Kidney tubule cell (primary cell): ENCODE measurements around the gene UBC.
"Not testable (repeated sequence)": the region's sequence is repeated elsewhere in the genome, so short reads cannot be mapped to it uniquely, and the experiment has no call there.

Experiments
- DNase-seq: peaks from one replicate; pipeline ENCODE4 v3.0.0-alpha.2; 2018; ENCODE audit warnings: low spot score

Gene UBC

DNA sequence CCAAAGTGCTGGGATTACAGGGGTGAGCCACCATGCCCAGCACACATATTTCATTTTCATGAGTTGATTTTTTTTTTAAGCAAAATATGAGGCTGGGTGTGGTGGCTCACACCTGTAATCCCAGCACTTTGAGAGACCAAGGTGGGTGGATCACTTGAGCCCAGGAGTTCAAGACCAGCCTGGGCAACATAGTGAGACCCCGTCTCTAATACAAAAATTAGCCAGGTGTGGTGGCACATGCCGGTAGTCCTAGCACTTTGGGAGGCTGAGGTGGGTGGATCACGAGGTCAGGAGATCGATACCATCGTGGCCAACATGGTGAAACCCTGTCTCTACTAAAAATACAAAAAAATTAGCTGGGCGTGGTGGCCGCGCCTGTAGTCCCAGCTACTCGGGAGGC is 17.1 kb upstream of the UBC start:
- not testable (repeated sequence) for DNase-seq

DNA sequence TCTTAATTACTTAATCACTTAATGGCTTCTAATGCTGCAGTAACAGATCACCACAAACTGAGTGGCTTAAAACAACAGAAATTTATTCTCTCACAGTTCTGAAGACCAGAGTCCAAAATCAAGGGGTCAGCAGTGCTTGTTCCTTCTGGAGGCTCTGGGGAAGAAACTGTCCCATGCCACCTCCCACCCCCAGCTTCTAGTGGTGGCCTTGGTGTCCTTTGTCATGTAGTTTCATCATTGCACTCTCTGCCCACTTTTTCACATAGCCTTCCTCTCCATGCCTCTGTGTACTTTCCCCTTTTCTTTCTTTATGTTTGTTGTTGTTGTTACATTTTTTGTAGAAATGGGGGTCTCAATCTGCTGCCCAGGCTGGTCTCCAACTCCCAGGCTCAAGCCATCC is 16.1 kb upstream of the UBC start:
- DNase-seq: no peak

DNA sequence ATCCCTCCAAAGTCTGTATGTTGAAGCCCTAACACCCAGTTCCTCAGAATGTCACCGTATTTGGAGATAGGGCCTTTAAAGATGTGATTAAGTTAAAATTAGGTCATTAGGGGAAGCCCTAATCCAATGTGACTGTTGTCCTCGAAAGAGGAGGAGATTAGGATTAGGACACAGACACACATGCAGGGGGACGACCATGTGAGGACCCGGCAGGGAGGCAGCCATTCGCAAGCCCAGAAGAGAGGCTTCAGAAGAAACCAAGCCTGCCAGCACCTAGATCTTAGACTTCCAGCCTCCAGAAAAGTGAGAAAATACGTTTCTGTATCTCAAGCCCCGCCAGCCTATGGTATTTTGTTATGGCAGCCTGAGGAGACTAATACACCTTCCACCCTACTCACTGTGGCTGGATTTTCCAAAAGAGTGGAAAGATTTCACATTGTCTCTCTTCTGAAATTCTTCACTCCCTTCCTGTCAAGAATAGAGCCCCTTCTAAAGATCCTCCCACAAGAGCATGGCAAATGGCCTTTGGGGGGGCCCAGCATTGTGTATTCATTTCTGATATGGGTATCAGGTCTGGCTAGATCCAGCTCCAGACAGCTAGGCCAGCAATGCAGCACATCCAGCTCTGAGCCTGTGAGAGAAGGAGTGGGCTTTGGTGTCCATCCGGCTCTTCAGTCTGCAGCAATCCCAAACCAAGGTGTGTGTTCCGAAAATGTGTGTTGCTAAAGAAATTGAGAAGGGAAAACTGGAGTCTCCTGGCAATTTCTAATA is 15.4 kb upstream of the UBC start:
- no peak for DNase-seq

DNA sequence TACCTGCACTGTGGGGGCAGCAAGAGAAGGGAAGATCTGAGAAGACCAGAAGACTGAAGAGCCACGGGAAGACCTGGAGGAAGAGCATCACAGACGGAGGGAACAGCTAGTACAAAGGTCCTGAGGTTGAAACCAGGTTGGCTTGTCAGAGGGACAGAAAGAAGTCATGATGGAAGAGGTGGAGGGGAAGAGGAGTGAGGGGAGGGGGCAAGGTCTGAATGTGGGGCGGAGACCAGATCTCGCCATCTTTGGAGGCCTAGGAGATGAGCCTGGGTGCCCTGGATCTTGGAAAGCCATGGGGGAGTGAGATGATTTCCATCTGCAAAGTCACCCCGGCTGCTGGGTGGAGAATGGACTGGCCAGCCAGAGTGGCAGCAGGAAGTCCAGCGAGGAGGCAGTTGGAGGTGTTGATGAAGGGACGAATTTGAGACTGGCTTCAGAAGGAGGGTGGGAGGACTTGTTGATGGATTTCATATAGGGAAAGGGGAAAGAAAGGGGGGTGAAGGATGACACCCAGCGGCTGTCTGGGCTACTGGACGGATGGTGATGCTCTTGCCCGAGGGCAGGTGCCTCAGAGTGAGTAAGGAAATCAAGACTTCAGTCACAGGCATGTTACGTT is 14.6 kb upstream of the UBC start:
- no peak for DNase-seq

DNA sequence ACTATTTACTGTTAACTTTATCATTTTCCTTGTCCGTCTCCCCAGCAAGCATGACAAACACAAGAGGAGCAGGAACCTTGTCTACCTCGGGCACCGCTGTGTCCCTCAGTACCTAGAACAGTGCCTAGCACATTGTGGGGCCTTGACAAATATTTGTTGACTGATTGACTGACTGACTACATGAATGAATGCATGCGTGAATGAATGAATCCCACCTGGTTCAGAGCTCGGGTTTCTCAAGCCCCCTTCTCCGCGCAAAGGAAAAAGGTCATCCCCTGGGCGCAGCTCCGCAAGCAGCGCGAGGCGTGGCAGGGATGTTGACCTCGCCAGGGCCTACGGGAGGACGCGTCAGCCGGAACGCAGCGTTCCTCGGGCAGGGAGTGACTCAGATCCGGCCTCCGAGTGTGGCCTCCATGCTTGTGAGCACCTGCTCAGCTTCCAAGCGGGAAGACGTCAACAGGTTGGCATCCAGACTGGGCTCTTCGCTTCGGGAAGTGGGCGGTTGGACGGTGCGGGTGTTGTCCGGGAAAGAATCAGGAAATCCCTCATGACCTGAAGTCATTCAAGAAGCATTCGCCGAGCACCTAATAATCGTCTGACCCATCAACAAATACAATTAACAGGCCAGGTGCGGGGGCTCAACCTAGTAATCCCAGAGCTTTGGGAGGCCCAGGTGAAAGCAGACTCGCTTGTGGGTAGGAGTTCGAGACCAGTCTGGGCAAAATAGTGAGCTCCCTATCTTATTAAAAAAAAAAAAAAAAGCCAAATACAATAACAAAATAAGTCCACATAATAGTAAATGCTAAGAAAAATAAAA is 13.9 kb upstream of the UBC start:
- DNase-seq: peak; percentile 99

DNA sequence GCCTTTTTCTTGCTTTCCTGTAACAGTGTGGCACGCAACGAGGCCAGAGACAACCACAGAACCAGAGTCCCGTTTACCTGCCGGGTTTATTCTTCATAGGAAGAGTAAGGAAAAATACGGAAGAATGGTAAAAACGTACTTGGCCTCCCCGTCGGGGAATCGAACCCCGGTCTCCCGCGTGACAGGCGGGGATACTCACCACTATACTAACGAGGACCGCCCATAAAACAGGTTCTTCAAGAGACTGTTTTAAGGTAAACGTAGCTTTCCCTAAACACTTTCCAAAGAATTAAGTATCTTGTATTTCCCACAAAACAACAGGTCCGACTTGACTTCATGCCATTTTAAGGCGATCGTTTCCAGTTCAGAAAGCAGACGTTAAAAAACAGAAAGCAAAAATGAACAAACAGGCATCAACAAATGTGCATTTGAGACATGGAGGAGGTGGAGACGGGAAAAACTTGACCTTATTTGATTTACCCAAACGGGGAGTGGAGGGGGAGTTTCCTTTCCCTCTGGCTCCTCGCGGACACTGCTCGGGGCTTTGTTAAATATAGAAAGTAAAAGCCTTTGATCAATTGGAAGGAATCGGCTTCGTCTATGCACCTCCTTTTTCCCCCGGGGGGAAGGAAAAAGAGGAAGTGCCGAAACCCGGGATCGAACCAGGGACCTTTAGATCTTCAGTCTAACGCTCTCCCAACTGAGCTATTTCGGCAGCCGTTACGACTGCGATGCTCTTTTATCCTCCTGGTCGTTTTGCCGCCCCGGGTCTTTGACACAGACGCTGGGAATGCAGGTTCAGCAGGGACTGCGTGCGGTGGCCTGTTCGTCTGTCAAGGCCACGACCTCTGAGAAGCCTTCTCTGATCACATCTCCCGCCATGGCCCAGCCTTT is 13.0 kb upstream of the UBC start:
- DNase-seq: peak; percentile 91

DNA sequence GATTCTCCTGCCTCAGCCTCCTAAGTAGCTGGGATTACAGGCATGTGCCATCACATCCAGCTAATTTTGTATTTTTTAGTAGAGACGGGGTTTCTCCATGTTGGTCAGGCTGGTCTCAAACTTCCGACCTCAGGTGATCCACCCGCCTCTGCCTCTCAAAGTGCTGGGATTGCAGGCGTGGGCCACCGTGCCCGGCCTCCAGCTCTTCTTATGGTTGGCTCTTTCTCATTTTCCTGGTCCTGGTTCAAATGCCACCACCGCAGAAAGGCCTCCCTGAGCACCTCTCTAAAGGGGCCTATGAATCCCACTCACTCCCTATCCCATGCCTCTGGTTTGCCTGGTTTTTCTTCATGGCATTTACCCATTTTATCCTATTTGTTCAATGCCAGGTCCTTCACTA is 11.3 kb upstream of the UBC start:
- DNase-seq: not testable (repeated sequence)

DNA sequence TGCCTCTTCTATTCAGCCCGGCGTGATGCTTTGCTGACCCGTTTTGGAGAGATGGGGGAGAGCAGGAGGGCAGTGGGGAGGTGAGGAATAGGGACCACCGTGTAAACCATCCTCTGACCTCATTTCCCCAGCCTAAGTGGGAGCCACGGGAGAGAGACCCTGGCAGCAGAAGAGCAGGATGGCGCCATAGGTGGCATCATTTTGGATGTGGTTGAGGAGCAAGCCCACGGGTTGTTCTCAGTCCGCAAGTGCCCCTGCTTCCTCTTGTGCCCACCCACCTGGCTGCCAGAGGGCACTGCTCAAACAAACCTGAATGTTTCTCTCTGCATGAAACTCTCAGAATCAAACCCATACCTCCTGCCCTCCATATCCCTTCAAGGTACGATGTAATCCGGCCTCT is 10.7 kb upstream of the UBC start:
- no peak for DNase-seq

DNA sequence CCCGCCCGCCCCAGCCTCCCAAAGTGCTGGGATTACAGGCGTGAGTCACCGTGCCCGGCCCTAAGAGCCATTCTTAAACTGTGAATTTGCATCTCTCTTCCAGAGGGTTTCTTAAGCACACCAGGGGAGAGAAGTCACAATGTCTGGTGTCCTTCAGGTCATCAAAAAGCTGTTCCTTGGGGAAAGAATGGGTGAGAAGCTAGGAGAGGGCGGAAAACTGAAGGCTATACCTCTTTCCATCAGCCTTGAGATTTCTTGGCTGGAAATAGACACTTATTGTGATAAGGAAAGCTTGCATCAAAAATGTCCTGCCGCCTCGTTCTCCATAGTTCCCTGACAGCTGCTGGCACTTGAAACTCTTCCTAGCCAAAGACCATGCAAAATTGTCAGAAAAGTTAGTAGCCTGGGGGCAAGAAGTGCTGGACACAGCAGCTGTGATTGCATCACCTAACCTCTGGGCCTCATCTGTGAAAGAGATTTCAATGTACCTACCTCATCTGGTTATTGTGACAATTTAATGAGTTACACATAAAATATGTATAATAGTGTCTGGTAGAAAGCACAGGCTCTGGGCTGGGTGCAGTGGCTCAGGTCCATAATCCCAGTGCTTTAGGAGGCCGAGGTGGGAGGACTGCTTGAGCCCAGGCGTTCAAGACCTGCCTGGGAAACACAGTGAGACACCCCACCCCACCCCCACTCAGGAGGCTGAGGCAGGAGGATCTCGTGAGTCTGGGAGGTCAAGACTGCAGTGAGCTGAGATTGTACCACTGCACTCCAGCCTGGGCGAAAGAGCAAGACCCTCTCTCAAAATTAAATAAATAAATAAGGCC is 9.7 kb upstream of the UBC start:
- peak; percentile 72 for DNase-seq

DNA sequence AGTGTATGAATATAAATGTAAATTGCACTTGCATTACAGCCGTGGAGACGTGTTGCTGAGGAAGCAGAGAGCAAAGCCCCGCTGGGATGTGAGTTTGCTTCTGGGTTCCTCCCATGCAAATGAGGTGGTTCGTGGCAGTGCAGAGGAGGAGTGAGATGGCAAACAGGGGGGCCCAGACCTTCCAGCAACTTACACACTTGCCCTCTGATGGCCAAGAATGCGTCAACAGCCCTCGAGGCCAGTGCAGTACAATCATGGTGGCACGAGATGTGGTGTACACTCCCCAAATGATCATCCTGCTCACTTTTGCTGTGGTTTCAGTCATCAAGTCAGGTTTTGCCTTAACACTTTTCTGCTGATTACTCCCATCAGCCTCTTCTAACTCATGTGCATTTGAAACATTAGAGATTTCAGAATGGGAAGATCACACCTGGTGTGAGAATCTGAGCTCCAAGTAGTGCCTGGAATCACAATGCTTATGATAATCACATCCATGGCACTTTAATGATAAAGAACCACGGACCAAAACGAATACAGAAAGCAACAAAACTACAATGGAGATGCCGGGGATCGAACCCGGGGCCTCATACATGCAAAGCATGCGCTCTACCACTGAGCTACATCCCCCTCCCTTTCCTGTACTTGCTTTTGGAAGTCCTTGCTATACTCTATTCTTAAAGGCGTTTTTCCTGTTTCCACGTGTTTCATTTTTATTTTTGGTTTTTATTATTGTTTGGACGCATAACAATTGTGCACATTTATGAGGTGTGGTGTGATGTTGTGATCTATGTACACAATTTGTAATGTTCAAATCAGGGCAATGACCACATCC is 7.0 kb upstream of the UBC start:
- DNase-seq: peak; percentile 78

DNA sequence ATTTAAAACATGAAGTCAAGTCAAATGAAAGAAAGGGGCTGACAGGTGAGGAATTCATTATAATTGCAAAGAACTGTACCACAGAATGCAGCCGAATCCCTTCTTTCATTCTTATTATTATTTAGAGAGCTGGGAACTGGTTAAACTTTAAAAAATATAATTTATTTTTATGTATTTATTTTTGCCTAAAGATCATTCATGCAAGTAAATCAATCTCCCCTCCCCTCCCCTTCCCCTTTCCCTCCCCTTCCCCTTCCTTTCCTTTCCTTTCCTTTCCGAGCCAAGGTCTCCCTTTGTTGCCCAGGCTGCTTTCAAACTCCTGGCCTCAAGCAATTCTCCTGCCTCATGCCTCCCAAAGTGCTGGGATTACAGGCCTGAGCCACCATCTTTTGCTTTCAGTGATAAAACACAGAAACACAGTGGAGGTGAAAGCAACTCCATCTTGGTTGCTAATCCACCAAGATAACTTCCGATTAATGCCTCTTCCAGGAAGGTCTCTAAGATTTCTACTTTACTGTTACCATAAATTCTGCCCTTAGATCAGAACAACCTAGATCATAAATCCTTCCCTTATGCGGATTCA is 6.0 kb upstream of the UBC start:
- no peak for DNase-seq

DNA sequence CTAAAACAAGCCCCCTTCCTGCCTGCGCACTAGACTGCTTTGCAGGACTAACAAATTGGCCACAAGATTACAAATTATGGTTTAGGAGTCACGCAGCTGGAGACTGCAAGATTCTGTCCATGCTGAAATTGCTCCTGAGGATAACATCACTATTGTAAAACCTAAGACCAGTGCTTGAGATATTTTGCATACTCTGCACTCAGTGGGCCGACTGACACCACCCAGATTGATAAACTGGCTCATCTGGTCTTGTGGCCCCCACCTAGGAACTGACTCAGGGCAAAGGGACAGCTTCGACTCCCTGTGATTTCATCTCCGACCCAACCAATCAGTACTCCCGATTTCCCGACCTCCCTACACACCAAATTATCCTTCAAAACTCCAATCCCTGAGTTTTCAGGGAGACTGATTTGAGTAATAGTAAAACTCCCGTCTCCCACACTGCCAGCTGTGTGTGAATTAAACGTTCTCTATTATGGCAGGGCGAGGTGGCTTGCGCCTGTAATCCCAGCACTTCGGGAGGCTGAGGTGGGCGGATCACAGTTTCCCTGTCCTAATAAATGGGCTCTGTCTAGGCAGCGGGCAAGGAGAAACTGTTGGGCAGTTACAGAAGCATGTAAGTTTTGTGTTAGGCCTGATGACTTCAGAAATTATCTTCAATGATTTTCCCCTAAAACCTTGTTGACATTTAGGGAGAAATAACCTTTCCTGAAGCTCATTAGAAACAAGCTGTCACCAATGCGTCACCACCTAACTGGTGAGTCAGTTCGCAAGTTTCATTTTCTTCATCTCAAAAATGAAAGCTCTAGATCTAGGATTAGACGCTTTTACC is 5.3 kb upstream of the UBC start:
- peak; percentile 55 for DNase-seq

DNA sequence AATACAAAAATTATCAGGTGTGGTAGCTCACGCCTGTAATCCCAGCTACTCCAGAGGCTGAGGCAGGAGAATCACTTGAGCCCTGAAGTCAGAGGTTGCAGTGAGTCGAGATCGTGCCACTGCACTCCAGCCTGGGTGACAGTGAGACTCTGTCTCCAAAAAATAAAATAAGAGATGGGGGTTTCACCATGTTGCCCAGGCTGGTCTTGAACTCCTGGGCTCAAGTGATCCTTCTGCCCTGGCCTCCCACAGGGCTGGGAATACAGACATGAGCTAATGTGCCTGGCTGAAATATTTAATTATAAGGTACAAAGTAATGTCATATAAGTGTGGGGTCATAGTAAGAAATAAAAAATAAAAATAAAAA is 4.2 kb upstream of the UBC start:
- not testable (repeated sequence) for DNase-seq

DNA sequence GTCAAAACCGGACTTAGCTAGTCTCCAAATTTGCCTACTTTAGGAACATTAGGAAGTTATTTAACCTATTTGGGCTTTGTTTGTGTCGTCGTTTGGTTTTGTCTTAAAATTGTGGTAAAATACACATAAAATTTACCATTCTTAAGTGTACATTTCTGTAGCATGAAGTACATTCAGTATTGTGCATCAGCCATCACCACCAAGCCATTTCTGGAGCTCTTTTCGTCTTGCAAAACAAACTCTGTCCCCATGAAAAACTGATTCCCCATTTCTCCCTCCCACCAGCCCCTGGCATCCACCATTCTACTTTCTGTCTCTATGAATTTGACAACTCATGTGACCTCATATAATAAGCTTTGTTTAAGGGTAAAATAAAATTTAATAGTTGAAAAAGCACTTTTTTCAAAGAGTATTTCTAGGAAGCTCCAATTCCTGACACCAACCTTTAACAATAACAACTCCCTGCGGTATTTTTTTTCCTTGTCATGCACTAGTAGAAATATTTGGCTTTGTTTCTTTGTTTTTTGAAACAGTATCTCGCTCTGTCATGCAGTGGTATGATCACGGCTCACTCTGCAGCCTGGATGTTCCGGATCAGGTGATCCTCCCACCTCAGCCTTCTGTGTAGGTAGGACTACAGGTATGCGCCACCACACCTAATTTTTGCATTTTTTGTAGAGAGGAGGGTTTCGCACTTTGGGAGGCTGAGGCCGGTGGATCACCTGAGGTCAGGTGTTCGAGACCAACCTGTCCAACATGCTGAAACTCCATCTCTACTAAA is 3.6 kb upstream of the UBC start:
- peak; percentile 84 for DNase-seq

DNA sequence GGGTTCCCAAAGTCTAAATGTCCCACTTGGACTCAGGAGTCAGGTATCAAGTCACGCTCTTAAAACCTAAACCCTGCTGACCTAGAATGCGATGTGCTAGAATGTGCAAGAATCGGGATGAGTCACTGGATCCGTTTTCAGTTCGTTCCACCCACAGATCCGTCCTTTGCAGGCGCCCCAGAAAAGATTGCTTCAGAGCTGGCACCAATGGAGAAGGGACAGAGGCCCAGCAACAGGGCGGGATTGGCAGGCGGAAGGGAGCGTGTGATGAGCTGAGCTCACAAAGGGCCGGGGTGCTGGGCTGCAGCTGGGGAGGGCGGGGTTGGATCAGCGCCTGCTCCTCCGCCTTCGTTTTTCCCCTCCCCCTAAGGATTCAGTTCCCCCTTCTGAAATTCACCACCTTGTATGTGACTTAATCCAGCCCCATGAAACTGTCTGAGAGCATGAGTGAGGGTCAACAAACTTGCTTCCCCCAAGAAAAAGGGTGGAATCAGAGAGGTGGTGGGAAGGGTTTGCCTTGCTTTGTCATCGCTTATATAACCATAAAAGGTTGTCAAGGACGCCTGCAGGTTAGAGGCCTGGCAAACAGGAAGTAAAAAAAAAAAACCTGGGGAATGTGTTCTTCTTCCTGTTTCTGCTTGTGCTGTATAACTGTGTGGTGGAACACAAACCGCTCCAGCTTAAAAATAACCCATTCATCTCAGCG is 2.8 kb upstream of the UBC start:
- DNase-seq: peak; percentile 100

DNA sequence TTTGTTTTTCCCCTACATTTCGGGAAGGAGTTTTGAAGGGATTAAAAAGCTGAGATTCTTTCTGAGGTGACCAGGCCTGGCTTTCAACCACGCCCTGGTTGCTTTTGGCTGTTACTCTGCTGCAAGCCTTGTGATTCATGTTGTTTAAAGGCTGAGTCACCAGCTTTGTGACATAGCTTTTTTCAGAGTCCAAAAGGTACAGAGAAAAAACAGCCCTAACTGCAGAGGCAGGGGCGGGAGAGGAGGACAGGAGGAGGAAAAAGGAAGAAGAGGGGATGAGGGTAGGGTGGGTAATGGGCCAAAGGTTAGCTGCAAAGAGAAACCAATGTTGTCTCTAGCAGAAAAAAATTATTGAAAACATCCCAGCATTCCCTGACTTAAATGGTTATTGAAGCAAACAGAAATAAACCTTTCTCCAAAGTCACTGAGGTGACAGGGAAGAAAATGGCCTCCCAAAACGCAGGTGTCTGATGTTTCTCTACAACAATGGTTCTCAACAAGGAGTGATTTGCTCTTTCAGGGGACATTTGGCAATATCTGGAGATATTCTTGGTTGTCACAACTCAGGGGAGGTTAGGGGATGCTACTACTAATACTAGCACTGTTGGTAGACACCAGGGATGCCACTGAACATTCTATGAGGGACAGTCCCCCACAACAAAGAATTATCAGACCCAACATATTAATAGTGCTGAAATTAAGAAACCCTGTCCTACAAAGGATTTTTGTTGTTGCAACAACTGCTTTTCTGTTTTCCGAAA is 2.1 kb upstream of the UBC start:
- peak; percentile 95 for DNase-seq
